SK-N-SH (cell line): Measurements from ENCODE around the gene SLC66A2.

Experiments
- CTCF ChIP-seq: fragments of 200-600 bp; sonication (generic); IDR thresholded peaks from 2 replicates; pipeline ENCODE4 v1.6.1; 2017; ENCODE audit warnings: antibody characterized with exemption, mild to moderate bottlenecking, moderate library complexity
- ELF1 ChIP-seq: IDR thresholded peaks from 2 replicates; pipeline ENCODE4 v1.4.0; 2012
- EP300 ChIP-seq, 2 experiments: IDR thresholded peaks; 2 replicates each; pipeline versions ENCODE4 v1.4.0 to v1.6.1; 2012; ENCODE audit warnings: borderline replicate concordance in 1 of 2, low read depth in 1 of 2, low read length in 1 of 2
- EZH2phosphoT487 ChIP-seq: fragments of 200-600 bp; sonication (generic); IDR thresholded peaks from 2 replicates; pipeline ENCODE4 v1.6.1; 2017; ENCODE audit warnings: low read depth, mixed run types, mild to moderate bottlenecking, antibody characterized with exemption, moderate library complexity, borderline replicate concordance
- FOXJ3 ChIP-seq: sonication (generic); formaldehyde crosslinking; IDR thresholded peaks from 2 replicates; pipeline ENCODE4 v1.5.1; 2020; ENCODE audit warnings: mild to moderate bottlenecking, missing genetic modification reagents
- GABPA ChIP-seq: IDR thresholded peaks from 2 replicates; pipeline ENCODE4 v1.4.0; 2012; ENCODE audit warnings: low read depth, mild to moderate bottlenecking
- MAX ChIP-seq: IDR thresholded peaks from 2 replicates; pipeline ENCODE4 v1.4.0; 2012; ENCODE audit warnings: low read depth
- NFIC ChIP-seq: IDR thresholded peaks from 2 replicates; pipeline ENCODE4 v1.4.0; 2012; ENCODE audit warnings: borderline replicate concordance
- REST ChIP-seq: IDR thresholded peaks from 2 replicates; pipeline ENCODE4 v1.6.1; 2012; ENCODE audit warnings: mild to moderate bottlenecking, low read depth, low read length, moderate library complexity
- RFX5 ChIP-seq: IDR thresholded peaks from 2 replicates; pipeline ENCODE4 v1.6.1; 2012; ENCODE audit warnings: mild to moderate bottlenecking, improper control_type of control experiment, low read length
- RXRA ChIP-seq: IDR thresholded peaks from 2 replicates; pipeline ENCODE4 v1.4.0; 2012; ENCODE audit warnings: low read depth, mild to moderate bottlenecking, borderline replicate concordance

GRCh38 chr18:79874553-79875530 lies 76.6 kb downstream of the SLC66A2 start:
- TF ChIP-seq RXRA (no peak), RFX5 (no peak), CTCF (no peak), MAX (no peak), EP300 (IDR thresholded peaks at IDR 0.05; ENCODE audit: borderline replicate concordance in 1 of 2, low read depth in 1 of 2, low read length in 1 of 2) (no peak), GABPA (no peak), NFIC (no peak), FOXJ3 (no peak), REST (no peak), ELF1 (no peak), EZH2phosphoT487 (no peak)
